GM21367 (cell line): Measurements from ENCODE around the gene PARG.
A peak's percentile ranks its signal among the peaks of the same experiment; 100 is the strongest.
"Not testable (repeated sequence)": the region's sequence is repeated elsewhere in the genome, so short reads cannot be mapped to it uniquely, and the experiment has no call there.

Source experiments
- ATAC-seq: cut with Tn5 transposase; IDR thresholded peaks from one replicate; pipeline ENCODE4 v1.9.1; 2021; ENCODE audit not compliant: unreplicated experiment

PARG gene

DNA sequence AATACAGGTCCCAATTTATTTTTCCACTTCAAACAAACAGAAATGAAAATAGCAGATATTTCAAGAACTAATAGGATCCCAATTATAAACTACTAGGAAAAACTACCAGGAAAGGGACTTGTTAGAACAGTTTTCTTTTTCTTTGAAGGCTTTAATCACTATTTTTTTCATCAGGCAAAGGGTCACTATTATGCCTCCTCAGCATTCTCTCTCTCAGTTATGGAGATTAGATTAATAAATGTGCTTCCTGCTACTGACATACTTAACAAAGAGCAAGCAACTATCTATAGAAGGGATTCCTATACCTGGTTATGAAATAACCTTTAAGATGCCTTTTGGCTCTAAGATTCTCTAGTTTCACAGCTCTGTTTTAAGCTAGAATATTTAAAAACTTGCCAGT lies 108.7 kb downstream of the PARG start:
- ATAC-seq, result no peak

DNA sequence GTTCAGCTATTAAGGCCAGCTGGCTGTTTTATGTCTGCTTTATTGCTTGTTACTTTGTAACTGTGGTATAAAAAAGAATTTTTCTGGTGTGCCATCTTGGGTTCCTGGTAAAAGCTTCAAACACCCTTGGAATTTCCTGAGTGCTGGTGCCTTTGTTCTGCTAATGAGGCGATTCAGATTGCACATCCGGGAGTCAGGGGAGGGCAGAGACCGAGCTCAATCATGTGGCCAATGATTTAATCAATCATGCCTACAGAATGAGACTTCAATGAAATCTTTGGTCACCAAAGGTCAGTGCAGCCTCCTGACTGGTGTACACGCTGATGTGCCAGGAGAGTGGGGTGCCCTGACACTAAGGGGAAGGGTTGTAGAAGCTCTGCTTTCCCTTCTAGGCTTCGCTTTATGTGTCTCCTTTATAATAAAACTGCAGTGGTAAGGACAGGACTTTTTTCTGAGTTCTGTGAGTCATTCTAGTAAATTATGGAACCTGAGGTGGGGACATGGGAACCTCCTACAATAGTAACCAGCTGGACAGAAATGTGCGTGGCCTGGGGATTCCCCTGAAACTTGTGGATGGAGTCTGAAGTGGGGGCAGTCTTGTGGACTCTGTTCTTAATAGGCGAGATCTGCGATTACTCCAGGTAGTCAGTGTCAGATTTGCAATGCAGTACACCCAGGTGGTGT lies 110.3 kb downstream of the PARG start:
- no peak for ATAC-seq

DNA sequence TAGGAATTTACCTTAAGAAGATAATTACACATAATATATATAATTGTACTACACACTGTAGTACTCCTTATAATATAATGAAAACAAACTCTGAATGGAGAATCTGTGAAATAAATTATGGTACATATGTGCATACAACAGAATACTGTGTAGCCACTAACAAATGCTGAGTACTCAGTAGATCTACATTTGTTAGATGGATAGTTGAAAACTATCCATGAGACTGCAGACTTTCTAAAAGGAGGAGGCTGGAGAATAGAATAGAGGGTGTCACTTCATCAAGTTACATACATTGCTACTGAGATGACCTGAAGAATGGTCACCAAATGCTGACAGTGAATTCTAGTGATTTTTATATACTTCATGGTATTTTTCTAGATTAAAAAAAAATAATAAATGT lies 111.0 kb downstream of the PARG start:
- ATAC-seq, result no peak

DNA sequence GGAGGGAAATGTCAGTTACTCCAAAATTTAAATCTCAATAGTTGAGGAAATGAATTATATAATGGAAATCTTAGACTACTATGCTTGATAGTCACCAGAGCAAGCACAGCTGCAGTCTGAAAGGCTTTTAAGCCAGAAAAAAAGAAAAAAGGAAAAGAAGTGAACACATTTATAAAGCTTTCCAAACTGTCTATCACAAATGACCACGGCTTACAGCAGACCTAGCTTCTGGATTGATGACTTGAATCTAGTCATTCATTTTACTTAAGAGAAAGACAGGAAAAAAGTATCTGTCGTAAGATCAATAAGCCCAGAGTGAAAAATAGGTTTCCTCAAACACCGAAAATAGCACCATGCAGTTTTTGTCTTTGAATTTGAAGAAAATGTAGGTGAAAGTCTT lies 111.8 kb downstream of the PARG start:
- no peak for ATAC-seq

DNA sequence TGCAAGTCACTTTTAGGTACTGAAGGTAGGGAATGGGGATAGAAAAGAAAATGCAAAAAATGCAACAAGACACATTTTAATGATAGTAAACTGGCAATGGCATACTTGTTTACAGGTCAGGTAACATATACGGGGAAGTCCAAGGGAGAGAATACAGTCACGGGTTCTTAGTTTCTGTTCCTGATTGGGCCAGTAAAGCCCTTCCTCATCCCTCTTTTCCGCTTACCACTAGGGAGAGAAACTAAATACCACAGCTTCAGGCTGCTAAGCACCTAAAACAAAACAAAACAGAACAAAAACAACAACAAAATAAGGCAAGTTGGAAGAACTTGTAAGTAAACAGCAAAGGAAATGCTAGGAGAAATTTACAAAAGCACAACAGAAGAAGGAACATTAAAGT lies 114.5 kb downstream of the PARG start:
- ATAC-seq, result peak; percentile 51

DNA sequence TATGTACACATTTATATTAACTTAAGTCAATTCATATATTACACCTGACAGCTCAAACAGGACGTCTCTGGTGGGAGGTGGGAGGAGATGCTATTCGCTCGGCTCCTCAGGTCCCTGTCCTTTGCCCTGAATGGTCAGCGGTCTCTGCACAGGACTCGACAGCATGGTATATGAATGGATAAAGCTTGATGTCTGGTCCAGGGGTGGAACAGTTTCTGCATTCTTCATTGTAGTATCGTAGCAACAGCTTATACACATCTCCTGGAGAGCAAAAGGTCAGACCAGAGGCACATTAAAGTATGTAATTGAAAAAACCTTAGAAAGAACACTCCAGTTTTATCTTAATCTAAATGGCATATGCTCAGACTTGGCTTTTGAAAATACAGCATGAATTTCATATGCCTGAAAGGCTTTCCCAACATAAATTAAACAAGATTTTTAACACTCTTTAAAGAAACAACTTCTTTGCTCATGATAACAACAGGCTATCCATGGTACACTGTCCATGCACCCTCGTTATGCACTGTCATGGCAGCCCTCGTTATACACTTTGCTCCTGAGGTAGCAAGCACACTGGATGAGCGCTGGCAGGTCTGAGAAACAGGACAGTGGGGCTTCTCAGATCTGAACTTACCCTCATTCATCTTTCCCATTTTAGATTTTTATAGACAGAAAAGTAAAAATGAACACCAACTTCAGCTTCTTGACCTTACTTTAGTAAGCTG lies 122.4 kb downstream of the PARG start:
- ATAC-seq, result no peak

DNA sequence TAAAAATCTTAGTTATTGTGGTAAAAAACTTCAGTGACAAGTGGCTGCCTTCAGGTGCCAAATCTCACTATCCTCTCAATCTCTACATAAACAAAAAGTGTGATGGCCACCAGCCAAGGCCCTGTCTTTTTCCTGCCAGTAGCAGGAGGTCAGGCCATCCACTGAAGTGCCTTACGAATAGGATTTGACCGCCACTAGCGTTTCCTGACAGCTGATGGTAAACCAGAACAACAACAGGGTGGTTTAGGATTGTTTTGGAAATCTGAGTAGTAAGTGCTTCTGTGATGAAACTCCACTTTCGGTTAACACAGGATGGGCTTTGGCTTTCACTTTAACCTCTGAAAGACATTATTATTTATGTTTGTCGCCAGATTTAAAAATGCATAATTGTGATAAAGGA lies 124.0 kb downstream of the PARG start:
- no peak for ATAC-seq

DNA sequence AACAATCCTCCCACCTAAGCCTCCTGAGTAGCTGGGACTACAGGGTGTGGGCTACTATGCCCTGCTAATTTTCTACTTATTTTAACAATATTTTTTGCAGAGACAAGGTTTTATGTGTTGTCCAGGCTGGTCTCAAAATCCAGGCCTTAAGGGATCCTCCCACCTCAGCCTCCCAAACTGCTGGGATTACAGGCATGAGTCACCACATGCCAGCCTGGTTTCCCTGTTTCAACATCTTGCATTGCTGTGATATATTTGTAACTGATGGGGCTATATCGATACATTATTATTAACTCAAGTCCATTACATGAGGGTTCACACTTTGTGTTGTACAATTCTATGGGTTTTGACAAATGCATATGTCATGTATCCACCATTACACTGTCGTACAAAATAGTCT lies 137.8 kb downstream of the PARG start:
- no peak for ATAC-seq

DNA sequence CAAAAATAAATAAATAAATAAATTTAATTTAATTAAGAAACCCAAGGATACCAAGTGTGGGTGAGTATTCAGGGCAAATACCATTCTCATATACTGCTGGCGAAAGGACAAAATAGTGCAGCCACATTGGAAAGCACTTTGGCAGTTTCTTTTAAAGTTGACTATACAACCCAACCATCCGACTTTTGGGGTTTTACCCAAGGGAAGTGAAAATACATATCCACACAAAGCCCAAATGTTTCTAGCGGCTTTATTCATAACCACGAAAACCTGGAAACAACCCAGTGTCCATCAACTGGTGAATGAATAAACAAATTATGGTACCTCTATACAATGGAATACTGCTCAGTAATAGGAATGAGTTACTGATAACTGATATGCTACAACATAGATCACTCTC lies 143.6 kb downstream of the PARG start:
- ATAC-seq, result no peak

DNA sequence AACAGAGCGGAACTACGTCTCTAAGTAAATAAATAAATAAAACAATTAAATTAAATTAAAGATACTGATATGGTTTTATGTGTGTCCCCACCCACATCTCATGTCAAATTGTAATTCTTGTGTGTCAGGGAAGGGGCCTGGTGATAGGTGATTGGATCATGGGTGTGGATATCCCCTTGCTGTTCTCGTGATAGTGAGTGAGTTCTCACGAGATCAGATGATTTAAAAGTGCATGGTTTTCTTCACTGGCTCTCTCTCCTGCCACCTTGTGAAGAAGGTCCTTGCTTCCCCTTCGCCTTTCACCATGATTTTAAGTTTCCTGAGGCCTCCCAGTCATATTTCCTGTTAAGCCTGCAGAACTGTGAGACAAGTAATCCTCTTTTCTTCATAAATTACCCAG lies 150.7 kb downstream of the PARG start:
- no peak for ATAC-seq

DNA sequence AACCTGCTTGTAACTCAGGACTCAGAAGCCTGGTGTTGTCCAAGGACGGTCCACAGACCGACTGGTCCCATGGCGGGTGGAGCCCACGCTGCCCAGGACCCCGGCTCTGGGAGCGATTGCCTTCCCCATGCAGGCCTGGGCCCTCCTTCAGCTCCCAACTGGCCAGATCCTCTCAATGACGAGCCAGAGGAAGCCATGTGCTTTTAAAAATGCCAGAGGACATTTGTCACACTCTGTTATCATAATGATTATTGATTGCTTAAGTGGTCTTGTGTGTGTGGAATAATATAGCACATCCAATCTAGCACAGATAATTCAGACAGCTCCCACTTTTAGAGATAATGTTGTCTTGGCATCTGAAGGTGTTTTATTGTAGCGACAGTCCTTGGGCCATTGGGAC lies 157.1 kb downstream of the PARG start:
- ATAC-seq, result no peak

DNA sequence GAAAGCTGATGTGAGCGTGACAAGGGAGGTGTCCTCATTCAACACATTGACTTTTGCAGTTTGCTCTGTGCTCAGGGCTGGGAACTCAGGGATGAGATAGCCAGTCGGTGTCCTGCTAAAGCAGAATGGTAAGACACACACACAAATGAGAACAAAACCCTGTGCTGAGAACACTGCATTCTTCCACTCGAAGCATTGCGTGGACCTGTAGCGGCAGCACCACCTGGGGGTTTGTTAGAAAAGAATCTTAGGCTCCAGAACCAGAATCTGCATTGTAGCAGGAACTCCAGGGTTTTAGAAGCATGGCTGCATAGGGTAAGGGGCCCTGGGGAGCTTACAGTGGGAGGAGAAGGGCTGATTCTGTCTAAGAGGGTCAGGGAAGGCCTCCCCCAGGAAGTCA lies 158.2 kb downstream of the PARG start:
- ATAC-seq, result no peak

DNA sequence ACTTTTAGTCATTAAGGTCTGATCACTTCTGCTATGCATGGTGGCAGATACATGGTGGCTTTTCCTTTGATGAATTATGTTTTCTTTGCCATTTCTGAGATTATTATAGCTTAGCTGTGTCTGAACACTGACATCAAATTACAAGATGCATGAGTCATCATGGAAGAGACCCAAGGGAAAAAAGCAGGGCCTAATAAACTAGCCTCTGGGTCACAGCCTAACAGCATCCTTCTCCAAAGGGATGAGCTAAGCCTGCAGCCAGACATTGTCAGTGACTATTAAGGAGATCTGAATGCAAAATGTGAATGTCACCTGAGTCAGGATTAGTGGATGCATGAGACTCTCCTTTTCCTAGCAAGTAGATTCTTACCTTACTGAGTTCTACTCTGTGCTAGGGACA lies 160.6 kb downstream of the PARG start:
- no peak for ATAC-seq

DNA sequence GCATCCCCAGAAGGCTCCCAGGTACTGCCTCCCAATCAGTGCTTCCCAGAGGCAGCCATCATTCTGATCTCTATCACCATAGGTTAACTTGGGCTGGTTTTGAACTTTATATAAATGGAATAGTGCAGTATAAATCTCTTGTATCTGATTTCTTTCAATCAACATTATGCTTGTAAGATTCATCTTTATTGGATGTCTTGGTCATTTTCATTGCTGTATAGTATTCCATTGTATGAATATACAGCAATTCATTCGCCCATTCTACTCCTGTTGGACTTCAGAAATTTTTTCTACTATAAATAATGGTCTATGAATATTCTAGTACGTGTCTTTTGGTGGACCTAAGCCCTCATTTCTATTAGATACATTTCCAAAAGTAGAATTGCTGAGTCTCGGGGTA lies 163.6 kb downstream of the PARG start:
- no peak for ATAC-seq

DNA sequence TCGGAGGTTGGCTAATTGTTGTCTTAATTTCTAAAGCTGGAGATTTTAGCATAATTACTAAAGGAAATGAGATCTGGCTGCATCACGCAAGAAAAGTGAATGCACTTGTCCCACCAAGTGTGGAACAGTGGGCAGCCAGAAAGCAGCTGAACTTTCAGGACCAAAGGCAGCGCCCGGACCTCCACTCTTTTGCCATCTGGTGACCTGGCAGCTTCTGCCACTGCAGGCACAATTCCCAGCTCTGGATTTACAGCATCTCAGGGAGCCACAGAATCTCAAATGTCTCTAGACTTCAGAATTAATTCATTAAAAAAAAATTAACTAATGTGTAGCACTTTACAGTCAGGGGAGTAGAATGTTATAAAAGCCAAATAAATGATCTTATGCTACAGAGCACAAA lies 165.0 kb downstream of the PARG start:
- no peak for ATAC-seq

DNA sequence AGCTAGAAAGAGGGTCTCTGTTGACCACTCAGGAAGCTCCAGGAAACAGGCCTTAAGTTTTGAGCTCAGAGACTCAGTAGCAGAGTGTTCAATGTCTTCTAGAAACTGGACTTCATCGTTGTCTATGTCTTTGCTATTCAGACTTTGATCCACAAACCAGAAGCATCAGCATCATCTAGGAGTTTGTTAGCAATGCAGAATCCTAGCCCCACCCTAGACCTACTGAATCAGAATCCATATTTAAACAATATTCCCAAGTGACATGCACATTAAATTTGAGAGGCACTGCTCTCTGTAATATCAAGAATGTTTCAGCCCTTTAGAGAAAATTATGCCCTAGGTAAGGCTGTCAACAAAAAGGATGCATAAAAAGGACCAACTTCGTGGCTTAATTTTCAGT lies 166.8 kb downstream of the PARG start:
- ATAC-seq, result no peak

DNA sequence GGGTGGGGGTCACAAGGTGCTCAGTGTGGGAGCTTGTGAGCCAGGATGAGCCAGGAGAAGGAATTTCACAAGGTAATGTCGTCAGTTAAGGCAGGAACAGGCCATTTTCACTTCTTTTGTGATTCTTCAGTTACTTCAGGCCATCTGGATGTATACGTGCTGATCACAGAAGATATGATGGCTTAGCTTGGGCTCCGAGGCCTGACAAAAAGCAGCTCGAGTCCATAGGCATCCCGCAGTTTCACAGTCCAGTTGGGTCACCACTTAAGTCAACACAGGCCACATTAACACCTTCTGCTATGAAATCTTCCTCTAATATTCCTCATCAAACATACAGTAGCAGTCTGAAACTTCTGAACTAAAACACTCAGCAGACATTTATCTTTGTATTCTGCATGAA lies 168.9 kb downstream of the PARG start:
- ATAC-seq, result not testable (repeated sequence)

DNA sequence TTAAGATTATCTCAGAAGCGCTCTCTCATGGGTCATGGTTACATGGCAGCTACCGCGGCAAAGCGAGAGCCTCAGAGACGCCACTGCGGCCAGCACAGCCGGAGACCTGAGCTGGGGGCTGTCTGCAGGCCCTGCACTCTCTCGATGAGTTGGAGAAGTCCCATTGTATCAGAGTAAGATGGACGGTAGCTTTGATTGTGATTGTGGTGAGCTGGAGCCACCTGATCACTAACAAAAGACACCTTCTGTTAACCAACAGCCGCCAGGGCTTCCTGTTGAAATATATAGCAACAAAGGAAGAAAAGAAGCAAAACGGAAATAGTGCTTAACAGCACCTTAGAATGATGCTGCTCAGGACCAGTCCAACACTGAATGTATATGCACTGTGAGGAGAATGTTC lies 170.8 kb downstream of the PARG start:
- not testable (repeated sequence) for ATAC-seq

DNA sequence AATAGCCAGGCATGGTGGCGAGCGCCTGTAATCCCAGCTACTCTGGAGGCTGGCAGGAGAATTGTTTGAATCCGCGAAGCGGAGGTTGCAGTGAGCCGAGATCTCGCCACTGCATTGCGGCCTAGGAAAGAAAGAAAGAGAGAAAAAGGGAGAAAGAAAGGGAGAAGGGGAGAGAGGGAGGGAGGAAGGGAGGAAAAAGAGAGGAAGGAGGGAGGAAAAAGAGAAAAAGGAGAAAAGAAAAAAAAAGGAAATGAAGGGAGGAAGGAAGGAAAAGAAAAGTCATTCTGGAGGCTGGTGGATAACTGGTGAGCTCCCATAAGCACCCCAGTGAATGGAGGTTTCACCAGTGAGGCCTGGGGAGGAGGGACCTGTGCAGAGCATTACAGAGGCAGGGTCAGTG lies 172.1 kb downstream of the PARG start:
- no peak for ATAC-seq

DNA sequence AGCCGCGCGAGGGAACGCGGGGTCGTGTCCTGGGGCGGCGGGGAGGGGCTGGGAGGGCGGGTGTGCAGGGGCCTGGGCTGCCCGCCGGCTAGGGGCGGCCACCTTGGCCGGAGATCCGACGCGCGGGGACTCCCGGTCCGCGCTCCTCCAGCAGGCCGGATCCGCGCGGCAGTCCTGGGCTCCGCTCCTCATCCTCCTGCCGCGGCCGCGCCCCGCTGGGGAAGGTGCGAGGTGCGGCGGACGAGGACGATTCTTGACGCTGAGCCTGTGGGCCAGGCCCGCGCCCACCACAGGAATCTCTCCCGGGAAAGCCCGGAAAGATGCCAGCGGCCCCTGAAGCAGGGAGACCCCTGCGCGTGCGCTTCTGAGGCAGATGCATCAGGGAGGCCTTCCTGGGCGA lies 173.1 kb downstream of the PARG start:
- ATAC-seq, result no peak

DNA sequence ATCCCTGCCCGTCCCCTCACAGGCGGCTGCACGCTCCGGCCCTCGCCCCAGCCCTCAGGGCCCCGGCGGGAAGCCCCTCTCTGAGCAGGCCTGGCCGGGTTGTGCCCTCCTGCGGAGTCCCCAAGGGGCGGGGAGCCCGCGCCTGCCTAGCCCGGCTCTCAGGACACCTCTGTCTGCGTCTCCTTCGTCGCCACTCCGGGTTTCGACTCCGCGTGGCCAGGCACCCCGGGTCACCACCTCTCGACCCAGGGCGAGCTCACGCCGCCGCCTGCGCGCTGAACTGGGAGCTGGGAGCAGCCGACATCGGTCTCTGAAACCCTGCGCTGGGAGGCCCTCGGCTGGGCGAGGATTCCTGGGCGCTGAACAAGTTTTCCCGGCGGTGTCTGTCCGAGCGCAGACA lies 173.5 kb downstream of the PARG start:
- ATAC-seq, result no peak
